H9 (cell line): ENCODE results near the gene CD59. TPM values are rescaled to one million over a fixed set of nuclear protein-coding genes. Genes with fewer than 3 reads are reported as not detected.

Experiments
- DNase-seq: peaks from one replicate; pipeline ENCODE4 v3.0.0-alpha.2; 2017
- H2AFZ ChIP-seq: one replicate; pipeline ENCODE4 v1.6.1; 2013; ENCODE audit warnings: mild to moderate bottlenecking, low read length, control low read depth, moderate library complexity
- H2AK5ac ChIP-seq: 2 replicates; pipeline ENCODE4 v1.6.1; 2013; ENCODE audit warnings: low read length, control low read depth, mixed read lengths; ENCODE audit not compliant: insufficient read length
- H2BK120ac ChIP-seq: one replicate; pipeline ENCODE4 v1.6.1; 2013; ENCODE audit warnings: low read depth, mild to moderate bottlenecking, low read length, control low read depth, inconsistent platforms; ENCODE audit not compliant: poor library complexity, severe bottlenecking
- H2BK12ac ChIP-seq: 2 replicates; pipeline ENCODE4 v1.6.1; 2013; ENCODE audit warnings: low read length, control low read depth, mixed read lengths, low read depth; ENCODE audit not compliant: insufficient read length
- H2BK15ac ChIP-seq: 2 replicates; pipeline ENCODE4 v1.6.1; 2013; ENCODE audit warnings: low read depth, low read length, control low read depth
- H2BK20ac ChIP-seq: one replicate; pipeline ENCODE4 v1.6.1; 2013; ENCODE audit warnings: low read depth, mild to moderate bottlenecking, low read length, control low read depth, inconsistent platforms; ENCODE audit not compliant: poor library complexity, severe bottlenecking
- H2BK5ac ChIP-seq: 2 replicates; pipeline ENCODE4 v1.6.1; 2013; ENCODE audit warnings: low read length, control low read depth, mixed read lengths; ENCODE audit not compliant: insufficient read length
- H3K14ac ChIP-seq: 2 replicates; pipeline ENCODE4 v1.6.1; 2013; ENCODE audit warnings: low read length, control low read depth; ENCODE audit not compliant: insufficient read depth
- H3K18ac ChIP-seq: 2 replicates; pipeline ENCODE4 v1.6.1; 2013; ENCODE audit warnings: low read depth, mild to moderate bottlenecking, mixed read lengths, low read length, control low read depth; ENCODE audit not compliant: insufficient read length
- H3K23ac ChIP-seq: 2 replicates; pipeline ENCODE4 v1.6.1; 2013; ENCODE audit warnings: low read length, control low read depth, mixed read lengths, low read depth; ENCODE audit not compliant: insufficient read length
- H3K23me2 ChIP-seq: 2 replicates; pipeline ENCODE4 v1.6.1; 2013; ENCODE audit warnings: low read depth, mild to moderate bottlenecking, mixed read lengths, low read length, control low read depth; ENCODE audit not compliant: insufficient read length, poor library complexity, severe bottlenecking
- H3K27ac ChIP-seq: 2 replicates; pipeline ENCODE4 v1.5.1; 2013; ENCODE audit warnings: low read length, control low read depth, mixed read lengths, low read depth; ENCODE audit not compliant: insufficient read length
- H3K27me3 ChIP-seq: 2 replicates; pipeline ENCODE4 v1.6.1; 2013; ENCODE audit warnings: low read length, control low read depth, inconsistent platforms; ENCODE audit not compliant: insufficient read depth
- H3K4ac ChIP-seq: 2 replicates; pipeline ENCODE4 v1.6.1; 2013; ENCODE audit warnings: low read depth, mild to moderate bottlenecking, control low read depth, inconsistent platforms, low read length, moderate library complexity
- H3K4me1 ChIP-seq: 2 replicates; pipeline ENCODE4 v1.6.1; 2013; ENCODE audit warnings: low read length, control low read depth, inconsistent platforms; ENCODE audit not compliant: insufficient read depth
- H3K4me2 ChIP-seq: 2 replicates; pipeline ENCODE4 v1.6.1; 2013; ENCODE audit warnings: low read length, control low read depth, mixed read lengths; ENCODE audit not compliant: insufficient read length, insufficient read depth
- H3K56ac ChIP-seq: 2 replicates; pipeline ENCODE4 v1.6.1; 2013; ENCODE audit warnings: low read depth, mild to moderate bottlenecking, mixed read lengths, low read length, control low read depth; ENCODE audit not compliant: insufficient read length
- H3K79me1 ChIP-seq: 2 replicates; pipeline ENCODE4 v1.6.1; 2013; ENCODE audit warnings: low read depth, mild to moderate bottlenecking, moderate library complexity, low read length, control low read depth, inconsistent platforms; ENCODE audit not compliant: insufficient read depth, poor library complexity, severe bottlenecking
- H3K79me2 ChIP-seq: 2 replicates; pipeline ENCODE4 v1.6.1; 2013; ENCODE audit warnings: low read length, control low read depth, inconsistent platforms; ENCODE audit not compliant: insufficient read depth
- H3K9ac ChIP-seq: 2 replicates; pipeline ENCODE4 v1.6.1; 2013; ENCODE audit warnings: low read length, control low read depth, mixed read lengths; ENCODE audit not compliant: insufficient read length; ENCODE audit errors: extremely low read depth
- H3K9me3 ChIP-seq: one replicate; pipeline ENCODE4 v1.6.1; 2013; ENCODE audit warnings: low read depth, low read length, inconsistent platforms; ENCODE audit not compliant: control insufficient read depth
- H3T11ph ChIP-seq: one replicate; pipeline ENCODE4 v1.6.1; 2013; ENCODE audit warnings: mild to moderate bottlenecking, low read length, control low read depth, inconsistent platforms
- H4K20me1 ChIP-seq: one replicate; pipeline ENCODE4 v1.6.1; 2013; ENCODE audit not compliant: control insufficient read depth, insufficient read length, insufficient read depth
- H4K5ac ChIP-seq: 2 replicates; pipeline ENCODE4 v1.6.1; 2013; ENCODE audit warnings: low read depth, mild to moderate bottlenecking, mixed read lengths, low read length, control low read depth; ENCODE audit not compliant: insufficient read length
- H4K8ac ChIP-seq: replicated peaks from 2 replicates; pipeline ENCODE4 v1.6.1; 2013; ENCODE audit warnings: low read length, control low read depth, mixed read lengths, low read depth; ENCODE audit not compliant: insufficient read length
- H4K91ac ChIP-seq: 2 replicates; pipeline ENCODE4 v1.6.1; 2013; ENCODE audit warnings: low read depth, mild to moderate bottlenecking, moderate library complexity, mixed read lengths, low read length, control low read depth; ENCODE audit not compliant: insufficient read length
- H3K27ac Mint-ChIP-seq, 3 experiments: 2 replicates in 2 of 3; 3 replicates in 1 of 3; pipeline ENCODE4 v1.8.0; 2020 to 2021; ENCODE audit warnings: mixed read lengths in 3 of 3, mild to moderate bottlenecking in 1 of 3, moderate library complexity in 1 of 3
- H3K27me3 Mint-ChIP-seq: 2 replicates; pipeline ENCODE4 v1.8.0; 2021; ENCODE audit warnings: low read depth, mild to moderate bottlenecking, moderate library complexity, mixed read lengths
- H3K36me3 Mint-ChIP-seq, 3 experiments: 2 replicates in 2 of 3; 3 replicates in 1 of 3; pipeline ENCODE4 v1.8.0; 2020 to 2021; ENCODE audit warnings: low read depth in 3 of 3, mixed read lengths in 3 of 3; ENCODE audit not compliant: insufficient read depth in 1 of 3
- H3K4me1 Mint-ChIP-seq, 2 experiments: 2 replicates each; pipeline ENCODE4 v1.8.0; 2020; ENCODE audit warnings: mixed read lengths in 2 of 2
- H3K4me3 Mint-ChIP-seq, 2 experiments: 2 replicates in 1 of 2; 3 replicates in 1 of 2; pipeline ENCODE4 v1.8.0; 2020 to 2021; ENCODE audit warnings: mild to moderate bottlenecking in 2 of 2, mixed read lengths in 2 of 2, moderate library complexity in 1 of 2
- H3K9me3 Mint-ChIP-seq, 2 experiments: 2 replicates in 1 of 2; 3 replicates in 1 of 2; pipeline ENCODE4 v1.8.0; 2020; ENCODE audit warnings: mild to moderate bottlenecking in 2 of 2, mixed read lengths in 2 of 2, moderate library complexity in 1 of 2
- CTCF ChIP-seq: fragments of 200-600 bp; sonication (generic); conservative IDR thresholded peaks from 3 replicates; pipeline ENCODE4 v1.8.0; 2021; ENCODE audit warnings: antibody characterized with exemption, mild to moderate bottlenecking
- WGBS: extraction: QIAGEN DNeasy Blood & Tissue Kit; methylation state at CpG from one replicate; pipeline ENCODE4 v1.1.7; 2013; ENCODE audit warnings: missing lambda C conversion rate, low lambda C conversion rate, mixed read lengths; ENCODE audit not compliant: insufficient read length; ENCODE audit errors: extremely low coverage; 5-methylcytosine and 5-hydroxymethylcytosine counted together
- total RNA-seq: library from RNA; stranded (reverse); gene quantifications from 2 replicates; pipeline ENCODE4 v1.2.1, GENCODE V29; 2021

CD59 gene
- total RNA-seq, 1 experiment from 2014 or later: 91.5 TPM

- H2BK12ac ChIP-seq: no peak overlapping the region
- H3K79me2 ChIP-seq: no peaks in the 10 kb centered on the region
- no peak overlapping the region for H3T11ph ChIP-seq
- H3K23me2 ChIP-seq: no peaks in the 10 kb centered on the region
- no peak overlapping the region for H3K56ac ChIP-seq
- TF ChIP-seq CTCF: no peak
- no peak overlapping the region for H2AFZ ChIP-seq
- H3K27ac ChIP-seq: no peak overlapping the region
- H3K14ac ChIP-seq: no peak overlapping the region
- no peak overlapping the region for H3K23ac ChIP-seq
- Mint-ChIP-seq H3K36me3 (no peaks in the 10 kb centered on the region), H3K4me3 (no peak overlapping the region; a peak in 1 of 5 replicates), H3K4me1 (peaks cover 31 to 37% of the 10 kb centered on the region in 2 experiments), H3K9me3 (no peaks in the 10 kb centered on the region), H3K27me3 (peaks cover 32% of the 10 kb centered on the region), H3K27ac (0 out of 7 replicates have a peak overlapping the region, but pooled peaks of 1 of the 3 experiments have one; percentile 1)
- DNase-seq: no peak
- no peak overlapping the region for H3K4me2 ChIP-seq
- peaks cover 6% of the 10 kb centered on the region for H3K4me1 ChIP-seq
- peaks cover 5% of the 10 kb centered on the region; the same call in 1 of the 2 replicates for H3K27me3 ChIP-seq
- no peak overlapping the region for H2AK5ac ChIP-seq
- H3K79me1 ChIP-seq: no peaks in the 10 kb centered on the region
- WGBS: no CpG with 5 or more reads among the region's 7 CpGs
- H4K91ac ChIP-seq: no peak overlapping the region
- no peaks in the 10 kb centered on the region for H3K9me3 ChIP-seq
- no peak overlapping the region for H2BK120ac ChIP-seq
- H2BK20ac ChIP-seq: no peak overlapping the region
- no peak overlapping the region for H3K4ac ChIP-seq
- no peak overlapping the region for H3K18ac ChIP-seq
- H3K9ac ChIP-seq: no peak overlapping the region
- H2BK15ac ChIP-seq: no peak overlapping the region
- H4K8ac ChIP-seq: no peak overlapping the region
- H4K20me1 ChIP-seq: no peaks in the 10 kb centered on the region
- H2BK5ac ChIP-seq: no peak overlapping the region
- no peak overlapping the region for H4K5ac ChIP-seq
Measured at GRCh38 chr11:33779849-33780528, 43.8 kb upstream of the CD59 start.
